ENCODE results near the gene RFK. TPM values are rescaled to one million over a fixed set of nuclear protein-coding genes. Genes with fewer than 3 reads are reported as not detected.

The RFK gene
- total RNA-seq, result 21.7 and 25.7 TPM in 2 replicates

DNA sequence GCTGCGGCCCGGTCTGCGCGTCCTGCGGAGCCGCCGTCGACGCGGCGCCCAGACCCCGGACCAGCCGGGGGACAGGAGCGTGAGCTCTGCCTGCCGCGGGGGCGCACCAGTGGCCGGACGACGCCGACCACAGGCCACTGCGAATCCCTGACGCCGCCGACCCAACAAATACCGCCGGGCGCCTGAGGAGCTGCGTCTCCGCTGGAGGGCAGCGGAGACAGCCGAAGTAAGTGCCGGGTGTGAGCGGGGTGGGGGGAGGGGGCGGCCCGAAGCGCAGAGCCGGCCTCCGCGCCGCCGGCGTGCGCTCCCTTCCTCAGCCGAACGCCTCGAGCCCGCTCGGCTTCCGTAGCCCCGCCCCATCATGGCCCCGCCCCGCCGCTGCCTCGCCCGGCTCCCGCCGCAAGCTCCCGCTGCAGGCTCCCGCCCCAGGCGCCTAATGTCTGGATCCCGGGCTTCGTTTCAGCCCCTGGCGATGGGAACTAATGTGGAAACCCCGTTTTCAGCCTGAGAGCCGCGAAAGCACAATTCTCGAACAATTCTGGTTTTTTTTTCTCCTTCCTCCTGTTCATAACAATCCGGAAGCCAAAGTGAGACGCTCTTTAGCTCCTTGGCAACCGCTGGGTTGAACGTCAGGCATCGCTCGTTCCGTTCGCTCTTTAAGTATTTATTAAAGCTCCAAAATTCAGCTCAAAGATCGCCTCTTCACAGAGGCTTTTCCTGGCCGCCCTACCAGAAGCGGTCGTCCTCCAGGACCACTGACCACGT lies at the start of gene RFK:
RFK (minus strand) TSS at position 232 of the 765 bp plus-strand sequence. CDS start 255 bp downstream, outside the sequence.

Other genes with a start within 250 kb of the RFK start
- gene GCNT1, start 64.8 kb upstream of the RFK start, total RNA-seq, result 2.9 and 12.5 TPM in 2 replicates

Measured in bladder microvascular endothelial cell (primary cell).